ENCODE results near the gene SMIM14.

DNA sequence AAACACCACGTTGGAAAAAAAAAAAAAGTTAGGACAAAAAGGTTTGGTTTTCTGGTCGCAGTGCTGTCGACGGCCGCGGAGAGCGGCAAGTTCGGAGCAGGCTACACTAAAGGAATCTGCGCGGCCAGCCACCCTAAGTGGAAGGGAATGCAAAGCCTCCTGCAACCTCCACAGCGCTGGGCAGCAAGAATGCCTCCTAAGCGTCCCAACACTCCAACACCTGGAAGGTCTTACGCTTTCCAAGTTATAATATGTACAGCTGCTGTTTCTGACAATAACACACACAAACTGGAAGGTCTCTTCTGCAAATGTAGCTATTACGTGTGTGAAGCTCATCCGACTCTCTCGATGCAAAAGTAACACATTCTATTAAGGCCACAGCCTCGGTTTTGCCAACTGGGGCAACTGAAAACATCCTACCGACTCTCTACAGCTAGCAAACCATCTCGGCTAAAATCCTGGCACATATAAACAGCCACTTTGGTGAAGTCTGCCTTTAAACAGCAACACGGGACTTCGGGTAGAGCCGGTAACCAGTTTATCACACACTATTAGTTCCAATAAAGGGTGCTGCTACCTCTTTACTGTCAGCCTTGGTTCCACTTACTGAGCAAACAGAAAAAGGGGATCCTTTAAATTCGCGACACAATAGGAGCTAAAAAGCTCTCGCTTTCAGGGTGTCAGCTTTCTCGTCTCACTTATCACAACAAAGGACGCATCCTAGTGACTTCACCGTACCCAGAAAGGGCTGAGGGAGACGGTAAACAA is 895 bp downstream of the SMIM14 start:
- no peak for TF ChIP-seq CTCF (IDR thresholded peaks at IDR 0.05)
- TF ChIP-seq POLR2A (IDR thresholded peaks at IDR 0.05) = no peak
